Central memory CD8-positive, alpha-beta T cell (primary cell): ENCODE data around the gene PAK1.

ENCODE experiments used
- ATAC-seq: fragments of 150-1000 bp; cut with Tn5 transposase; replicated peaks from 2 replicates; pipeline ENCODE4 v1.10.0; 2022; ENCODE audit warnings: mild to moderate bottlenecking, moderate FRiP score, moderate number of reproducible peaks; ENCODE audit not compliant: poor library complexity, severe bottlenecking; ENCODE audit errors: extremely low read depth
- DNase-seq, 2 donors: peaks; one replicate each; pipeline ENCODE4 v3.0.0; 2021; ENCODE audit warnings: low spot score in 2 of 2
- H3K27ac Mint-ChIP-seq: one replicate; pipeline ENCODE4 v1.8.0; 2022; ENCODE audit warnings: low read depth, mild to moderate bottlenecking, moderate library complexity, mixed read lengths
- H3K27me3 Mint-ChIP-seq: one replicate; pipeline ENCODE4 v1.8.0; 2022; ENCODE audit warnings: mixed read lengths
- H3K36me3 Mint-ChIP-seq: one replicate; pipeline ENCODE4 v1.8.0; 2022; ENCODE audit warnings: mild to moderate bottlenecking, moderate library complexity, mixed read lengths; ENCODE audit not compliant: insufficient read depth
- H3K4me1 Mint-ChIP-seq: one replicate; pipeline ENCODE4 v1.8.0; 2022; ENCODE audit warnings: mixed read lengths
- H3K4me3 Mint-ChIP-seq: one replicate; pipeline ENCODE4 v1.8.0; 2022; ENCODE audit warnings: mild to moderate bottlenecking, moderate library complexity, mixed read lengths
- H3K9me3 Mint-ChIP-seq: one replicate; pipeline ENCODE4 v1.8.0; 2022; ENCODE audit warnings: mixed read lengths

Gene PAK1

DNA sequence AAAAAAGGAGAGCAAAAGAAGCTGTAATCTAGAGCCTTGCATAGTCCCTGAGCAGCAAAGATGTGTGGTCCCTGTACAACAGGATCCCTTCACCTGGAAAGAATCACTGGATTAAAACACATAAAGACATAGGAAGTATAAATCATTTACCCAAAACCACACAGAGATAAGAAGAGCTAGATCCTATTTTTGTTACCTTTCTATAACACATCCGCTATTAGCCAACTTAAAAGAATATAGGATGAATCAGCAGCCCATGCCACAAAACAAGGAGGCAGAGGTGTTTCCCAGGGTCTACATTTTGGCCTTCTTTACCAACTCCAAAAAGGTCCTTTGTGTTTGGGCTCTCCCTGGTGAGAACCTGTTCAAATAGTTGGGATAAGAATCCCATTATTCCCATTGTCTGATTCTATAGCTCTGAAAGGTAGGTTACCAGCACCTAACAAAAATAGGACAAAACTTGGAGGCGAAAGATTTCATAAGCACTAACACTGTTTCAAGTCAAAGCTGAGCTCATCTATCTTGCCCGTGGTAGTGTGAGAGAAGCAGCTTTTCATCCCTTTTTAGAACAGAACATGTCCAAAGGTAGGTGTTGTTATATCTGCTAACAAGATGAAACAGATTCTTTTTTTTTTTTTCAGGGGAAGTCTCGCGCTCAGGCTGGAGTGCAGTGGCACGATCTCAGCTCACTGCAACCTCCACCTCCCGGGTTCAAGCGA is 26.8 kb downstream of the PAK1 start:
- no peak overlapping the region for H3K4me3 Mint-ChIP-seq
- H3K9me3 Mint-ChIP-seq, result no peaks in the 10 kb centered on the region
- no peak for DNase-seq
- H3K4me1 Mint-ChIP-seq, result peaks cover 4% of the 10 kb centered on the region
- H3K27ac Mint-ChIP-seq, result no peak overlapping the region
- H3K27me3 Mint-ChIP-seq, result no peaks in the 10 kb centered on the region
- ATAC-seq, result no peak
- H3K36me3 Mint-ChIP-seq, result no peaks in the 10 kb centered on the region

DNA sequence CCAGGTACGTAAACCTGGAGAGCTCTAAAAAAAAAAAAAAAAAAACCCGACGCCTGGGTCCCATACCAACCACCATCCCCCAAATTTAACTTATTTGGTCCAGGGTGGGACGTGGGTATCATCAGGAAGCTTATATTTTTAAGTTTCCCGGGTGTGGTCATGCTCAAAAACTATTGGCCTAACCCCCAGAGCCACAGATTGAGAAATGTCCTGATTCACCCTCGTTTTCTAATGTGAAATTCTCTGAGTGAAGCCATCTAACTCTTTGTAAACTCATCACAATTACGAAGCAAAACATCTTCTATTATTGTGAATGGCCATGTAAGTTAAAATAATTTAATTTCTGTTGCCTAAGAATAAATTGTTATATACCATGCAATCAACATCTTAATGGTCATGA is 29.6 kb downstream of the PAK1 start:
- H3K27ac Mint-ChIP-seq, result no peak overlapping the region
- H3K36me3 Mint-ChIP-seq, result no peaks in the 10 kb centered on the region
- peaks cover 3% of the 10 kb centered on the region for H3K4me1 Mint-ChIP-seq
- DNase-seq, result no peak
- no peak for ATAC-seq
- no peak overlapping the region for H3K4me3 Mint-ChIP-seq
- no peaks in the 10 kb centered on the region for H3K27me3 Mint-ChIP-seq
- H3K9me3 Mint-ChIP-seq, result no peaks in the 10 kb centered on the region

DNA sequence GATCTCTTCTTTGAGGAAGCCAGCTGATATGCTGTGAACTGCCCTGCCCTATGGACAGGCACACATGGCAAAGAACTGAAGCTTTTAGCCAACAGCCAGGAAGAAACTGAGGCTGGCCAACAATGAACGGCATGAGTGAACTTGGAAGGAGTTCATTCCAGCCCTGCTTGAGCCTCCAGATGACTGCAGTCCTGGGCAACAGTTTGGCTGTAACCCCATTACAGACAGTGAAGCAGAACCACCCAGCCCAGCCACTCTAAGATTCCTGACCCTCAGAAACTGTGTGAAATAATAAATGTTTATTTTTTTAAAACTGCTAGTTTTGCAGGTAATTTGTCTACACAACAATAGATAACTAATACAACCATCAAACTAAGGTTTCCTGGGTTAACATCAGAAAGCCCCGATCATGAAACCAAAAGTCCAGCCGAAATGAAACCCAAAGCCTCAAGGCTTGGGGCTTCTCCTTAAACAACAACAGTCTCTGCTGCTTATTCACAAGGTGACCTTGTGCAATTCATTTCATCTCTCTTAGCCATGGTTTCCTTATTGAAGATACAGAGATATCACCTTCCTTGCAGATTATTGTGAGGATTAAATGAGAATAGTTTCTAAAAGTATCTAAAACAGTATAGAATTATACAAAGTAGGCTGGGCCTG is 31.4 kb downstream of the PAK1 start:
- Mint-ChIP-seq H3K27me3 (no peaks in the 10 kb centered on the region), H3K4me3 (no peak overlapping the region), H3K36me3 (no peaks in the 10 kb centered on the region), H3K4me1 (no peaks in the 10 kb centered on the region), H3K9me3 (no peaks in the 10 kb centered on the region), H3K27ac (no peak overlapping the region)
- no peak for ATAC-seq
- DNase-seq, result no peak

DNA sequence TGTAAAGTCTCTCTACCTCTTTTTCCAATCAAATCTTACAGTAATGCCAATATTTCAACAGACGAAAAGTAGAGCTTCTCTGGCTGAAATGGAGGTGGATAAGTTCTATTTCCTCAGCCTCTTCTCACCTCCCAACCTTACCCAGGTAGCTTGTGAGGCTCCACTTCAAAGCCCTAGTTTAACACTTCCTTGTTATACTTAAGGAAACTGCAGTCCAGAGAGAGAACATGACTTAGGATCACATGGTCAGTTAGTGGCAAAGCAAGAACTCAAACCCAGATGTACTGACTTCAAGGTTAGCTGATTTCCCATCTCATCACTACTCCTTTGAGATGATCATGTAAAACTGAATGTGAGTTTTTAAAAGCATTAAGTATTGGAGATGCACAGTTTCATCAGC is 32.5 kb downstream of the PAK1 start:
- no peaks in the 10 kb centered on the region for H3K27me3 Mint-ChIP-seq
- no peak for ATAC-seq
- H3K9me3 Mint-ChIP-seq, result no peaks in the 10 kb centered on the region
- H3K36me3 Mint-ChIP-seq, result no peaks in the 10 kb centered on the region
- no peak overlapping the region for H3K27ac Mint-ChIP-seq
- no peaks in the 10 kb centered on the region for H3K4me1 Mint-ChIP-seq
- no peak overlapping the region for H3K4me3 Mint-ChIP-seq
- no peak for DNase-seq

DNA sequence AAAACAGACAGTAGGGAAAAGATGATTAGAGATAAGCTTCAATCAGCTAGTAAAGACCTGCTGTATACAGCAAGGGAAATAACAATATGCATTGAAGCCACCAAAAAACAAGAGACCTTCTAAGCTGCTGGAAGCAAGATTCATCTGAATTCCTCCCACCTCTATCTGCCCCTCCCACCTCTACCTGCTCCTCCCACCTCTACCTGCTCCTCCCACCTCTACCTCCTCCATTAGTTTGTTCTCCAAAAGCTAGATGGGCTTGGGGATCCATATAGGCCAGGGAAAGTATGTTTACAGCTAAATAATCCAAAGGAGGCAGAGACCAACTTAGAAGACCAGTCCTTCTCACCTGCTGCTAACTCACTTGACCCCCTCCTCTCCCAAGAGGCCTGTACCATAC is 33.2 kb downstream of the PAK1 start:
- Mint-ChIP-seq H3K4me1 (no peaks in the 10 kb centered on the region), H3K27ac (no peak overlapping the region), H3K4me3 (no peak overlapping the region), H3K27me3 (no peaks in the 10 kb centered on the region), H3K9me3 (no peaks in the 10 kb centered on the region), H3K36me3 (no peaks in the 10 kb centered on the region)
- DNase-seq (no peak), ATAC-seq (no peak)

DNA sequence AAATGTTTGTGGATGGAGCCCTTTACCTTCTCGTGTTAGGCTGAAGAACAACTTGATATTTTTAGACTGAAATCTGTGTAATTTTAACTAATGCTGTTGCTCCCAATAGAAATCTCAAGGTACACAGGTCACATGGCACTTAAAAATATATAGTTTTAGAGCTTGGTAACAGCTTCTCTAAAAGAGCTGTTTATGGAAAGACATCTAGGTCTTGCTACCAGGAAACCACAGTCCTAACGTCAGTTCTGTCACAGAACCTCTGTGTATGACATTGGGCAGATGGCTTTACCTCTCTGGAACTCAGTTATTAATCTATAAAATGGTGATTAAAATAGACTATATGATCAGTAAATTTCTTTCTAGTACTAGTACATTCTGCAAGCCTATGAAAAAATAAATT is 35.4 kb downstream of the PAK1 start:
- Mint-ChIP-seq H3K27ac (no peak overlapping the region), H3K9me3 (no peaks in the 10 kb centered on the region), H3K4me1 (no peaks in the 10 kb centered on the region), H3K36me3 (no peaks in the 10 kb centered on the region), H3K4me3 (no peak overlapping the region), H3K27me3 (peaks cover 2% of the 10 kb centered on the region)
- DNase-seq (no peak), ATAC-seq (no peak)

DNA sequence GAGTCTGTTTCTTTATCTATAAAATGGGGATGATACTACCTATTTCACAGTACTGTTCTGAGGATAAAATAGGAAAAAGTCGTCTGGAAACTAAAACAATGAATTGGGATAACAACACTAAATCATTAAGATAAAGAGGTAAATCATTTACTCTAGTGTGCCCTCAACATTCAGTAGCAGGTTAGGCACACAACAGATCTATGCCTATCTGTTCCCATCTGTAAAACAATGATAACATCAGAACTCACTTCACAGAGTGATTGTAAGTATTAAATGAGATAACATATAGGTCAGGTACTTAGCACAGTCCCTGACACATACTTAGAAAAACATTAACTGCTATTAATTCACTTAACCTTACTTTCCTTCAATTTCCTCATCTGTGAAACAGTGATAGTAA is 36.9 kb downstream of the PAK1 start:
- no peak for ATAC-seq
- peaks cover 17% of the 10 kb centered on the region for H3K27me3 Mint-ChIP-seq
- no peak overlapping the region for H3K27ac Mint-ChIP-seq
- no peaks in the 10 kb centered on the region for H3K4me1 Mint-ChIP-seq
- no peak overlapping the region for H3K4me3 Mint-ChIP-seq
- DNase-seq, result no peak
- H3K36me3 Mint-ChIP-seq, result peaks cover 1% of the 10 kb centered on the region
- no peaks in the 10 kb centered on the region for H3K9me3 Mint-ChIP-seq

DNA sequence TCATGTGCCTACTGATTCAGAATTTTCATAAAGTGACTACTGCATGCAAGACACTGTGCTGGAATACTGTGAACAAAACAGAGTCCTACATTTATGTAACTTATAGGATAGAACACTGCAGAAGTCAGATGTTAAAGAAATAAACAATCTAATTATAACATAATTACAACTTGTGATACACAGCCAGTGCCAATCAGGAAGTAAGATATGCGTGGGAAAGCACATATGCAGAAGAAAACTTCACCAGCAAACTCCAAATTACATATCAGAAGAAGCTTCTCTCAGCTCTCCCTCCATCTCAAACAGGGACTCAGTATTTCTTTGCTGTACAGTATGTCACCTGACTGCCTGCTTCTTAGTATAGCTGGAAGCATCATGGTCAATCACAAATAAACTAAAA is 37.4 kb downstream of the PAK1 start:
- DNase-seq, result no peak
- H3K36me3 Mint-ChIP-seq, result peaks cover 1% of the 10 kb centered on the region
- H3K9me3 Mint-ChIP-seq, result no peaks in the 10 kb centered on the region
- H3K27me3 Mint-ChIP-seq, result peaks cover 21% of the 10 kb centered on the region
- H3K4me3 Mint-ChIP-seq, result no peak overlapping the region
- ATAC-seq, result no peak
- H3K27ac Mint-ChIP-seq, result no peak overlapping the region
- H3K4me1 Mint-ChIP-seq, result no peaks in the 10 kb centered on the region

DNA sequence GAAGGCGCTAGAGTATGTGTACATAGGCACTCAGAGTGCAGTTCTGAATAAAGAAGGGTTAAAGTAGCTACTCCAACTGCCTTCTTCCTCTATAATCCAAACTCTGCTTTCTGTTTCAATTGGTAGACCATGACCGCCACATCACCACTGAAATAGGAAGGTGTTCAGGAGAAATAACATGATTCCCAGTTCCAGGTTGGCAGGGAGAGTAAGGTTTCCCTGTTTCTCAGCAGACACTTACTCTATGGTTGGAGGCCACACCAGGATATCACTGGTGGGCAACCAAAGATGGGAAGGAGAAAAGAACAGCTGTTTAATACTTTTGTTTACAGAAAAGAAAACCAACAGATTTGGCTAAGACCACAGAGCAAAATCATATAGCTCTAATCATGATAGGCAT is 37.9 kb downstream of the PAK1 start:
- DNase-seq, result no peak
- H3K9me3 Mint-ChIP-seq, result no peaks in the 10 kb centered on the region
- H3K4me1 Mint-ChIP-seq, result no peaks in the 10 kb centered on the region
- no peak for ATAC-seq
- no peak overlapping the region for H3K27ac Mint-ChIP-seq
- H3K27me3 Mint-ChIP-seq, result peaks cover 21% of the 10 kb centered on the region
- peaks cover 1% of the 10 kb centered on the region for H3K36me3 Mint-ChIP-seq
- no peak overlapping the region for H3K4me3 Mint-ChIP-seq

DNA sequence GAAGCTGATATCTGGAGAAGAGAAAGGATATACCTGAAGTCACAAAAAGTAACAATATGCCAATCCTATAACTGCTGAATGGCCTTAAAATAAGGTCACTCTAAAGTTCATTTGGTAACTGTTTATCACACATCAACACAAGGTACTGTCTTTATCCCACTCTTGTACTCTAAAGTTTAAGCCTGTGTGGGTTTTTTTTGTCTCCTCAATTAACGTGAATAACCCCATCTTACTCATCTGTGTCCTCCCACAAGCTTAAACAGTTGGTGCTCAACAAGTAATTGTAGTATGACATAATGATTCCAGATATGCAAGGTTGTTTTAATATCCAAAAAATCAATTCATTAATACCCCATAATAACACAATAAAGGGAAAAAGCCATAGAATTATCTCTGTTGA is 42.1 kb downstream of the PAK1 start:
- H3K27ac Mint-ChIP-seq, result no peak overlapping the region

DNA sequence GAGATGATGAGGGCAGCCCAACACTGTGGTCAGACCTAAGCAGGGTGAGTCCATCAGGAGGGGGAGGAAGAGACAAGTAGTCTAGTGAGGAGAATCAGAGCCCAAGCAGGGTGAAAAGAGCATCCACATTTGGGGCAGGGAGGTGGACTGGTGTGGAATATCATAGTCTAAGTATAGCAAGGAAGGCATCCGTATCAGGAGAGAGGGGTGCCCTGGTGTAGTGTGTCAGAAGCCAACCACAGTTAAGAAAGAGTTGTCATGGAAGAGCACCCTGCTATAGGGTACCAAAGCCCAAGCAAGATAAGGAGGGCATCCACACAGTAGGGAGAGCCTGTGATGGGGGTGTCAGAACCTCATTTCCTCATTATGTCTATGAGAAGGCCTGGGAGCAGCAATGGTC is 45.3 kb downstream of the PAK1 start:
- H3K27me3 Mint-ChIP-seq, result peaks cover 44% of the 10 kb centered on the region
- H3K27ac Mint-ChIP-seq, result no peak overlapping the region
- H3K9me3 Mint-ChIP-seq, result no peaks in the 10 kb centered on the region
- ATAC-seq (no peak), DNase-seq (no peak)
- no peaks in the 10 kb centered on the region for H3K4me1 Mint-ChIP-seq
- H3K36me3 Mint-ChIP-seq, result peaks cover 1% of the 10 kb centered on the region
- H3K4me3 Mint-ChIP-seq, result no peak overlapping the region

More for the DNA sequence above, 42.1 kb downstream of the PAK1 start:
- no peak overlapping the region for H3K4me3 Mint-ChIP-seq
- peaks cover 45% of the 10 kb centered on the region for H3K27me3 Mint-ChIP-seq
- ATAC-seq, result no peak
- no peaks in the 10 kb centered on the region for H3K9me3 Mint-ChIP-seq
- DNase-seq, result no peak
- no peaks in the 10 kb centered on the region for H3K4me1 Mint-ChIP-seq
- H3K36me3 Mint-ChIP-seq, result peaks cover 1% of the 10 kb centered on the region

DNA sequence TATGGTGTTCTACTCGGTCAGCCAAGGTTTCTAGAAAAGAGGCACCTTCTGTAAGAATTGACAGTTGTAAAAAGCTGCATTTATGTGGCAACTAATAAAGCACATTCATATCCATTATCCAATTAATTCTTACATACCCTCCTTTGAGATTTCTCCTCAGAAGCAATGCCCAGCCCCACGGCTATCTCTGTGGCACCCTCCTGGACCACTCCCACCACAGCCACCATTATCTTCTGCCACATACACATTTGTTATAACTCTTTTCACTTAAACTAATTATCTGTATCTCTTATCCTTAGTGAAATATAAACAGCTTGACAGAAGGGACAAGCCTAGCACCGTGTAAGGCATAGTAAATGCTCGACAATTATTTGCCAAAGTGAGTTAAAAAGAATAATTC is 48.5 kb downstream of the PAK1 start:
- ATAC-seq, result no peak
- H3K4me1 Mint-ChIP-seq, result no peaks in the 10 kb centered on the region
- H3K9me3 Mint-ChIP-seq, result no peaks in the 10 kb centered on the region
- DNase-seq, result no peak
- H3K27ac Mint-ChIP-seq, result no peak overlapping the region
- H3K4me3 Mint-ChIP-seq, result no peak overlapping the region
- H3K27me3 Mint-ChIP-seq, result peaks cover 24% of the 10 kb centered on the region
- no peaks in the 10 kb centered on the region for H3K36me3 Mint-ChIP-seq

DNA sequence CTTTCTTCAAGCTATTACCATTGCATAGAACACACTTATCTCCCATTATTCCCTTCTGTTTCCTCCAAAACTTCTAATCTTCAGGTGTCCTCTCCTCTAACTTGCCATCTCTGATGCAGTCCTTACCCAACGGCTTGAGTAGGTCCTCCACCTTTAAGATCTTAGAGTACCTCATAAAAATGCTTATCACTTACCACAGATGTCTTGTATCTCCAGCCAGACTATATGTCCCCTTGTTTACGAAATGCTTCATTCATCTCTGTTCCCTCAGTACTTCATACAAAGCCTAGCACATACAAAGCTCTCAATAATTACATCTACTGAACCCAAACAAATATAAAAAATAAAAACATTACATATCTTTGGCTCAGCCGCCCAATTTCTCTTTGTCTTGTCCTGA is 49.2 kb downstream of the PAK1 start:
- Mint-ChIP-seq H3K27ac (no peak overlapping the region), H3K9me3 (no peaks in the 10 kb centered on the region), H3K4me3 (no peak overlapping the region), H3K27me3 (peaks cover 20% of the 10 kb centered on the region), H3K4me1 (no peaks in the 10 kb centered on the region), H3K36me3 (no peaks in the 10 kb centered on the region)
- ATAC-seq, result no peak
- DNase-seq, result no peak
